GM21390 (cell line): ENCODE results near the gene ACTC1.

Source experiments
- ATAC-seq: cut with Tn5 transposase; IDR thresholded peaks from one replicate; pipeline ENCODE4 v1.9.1; 2021; ENCODE audit not compliant: unreplicated experiment

The ACTC1 gene

DNA sequence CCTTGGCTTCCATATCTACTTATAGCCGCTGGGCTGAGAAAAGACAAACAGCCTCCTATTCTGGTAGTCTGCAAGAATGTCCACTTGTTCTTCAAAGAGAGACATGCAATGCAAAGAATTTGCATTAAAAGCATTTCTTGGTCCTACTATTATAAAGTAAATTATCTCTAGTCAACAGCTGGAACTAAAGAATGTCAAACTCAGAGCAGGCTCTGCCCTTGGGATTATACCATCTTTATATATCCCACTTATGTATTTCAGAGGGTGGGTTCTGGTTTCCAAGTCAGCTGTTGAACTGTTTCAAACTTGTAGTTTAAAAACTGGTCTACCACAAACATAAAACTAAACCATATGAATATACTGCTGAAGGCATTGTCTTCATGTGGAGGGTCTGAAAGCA is 7.0 kb upstream of the ACTC1 start:
- no peak for ATAC-seq

- ATAC-seq: no peak
Measured at GRCh38 chr15:34799149-34800101, 4.1 kb upstream of the ACTC1 start.

DNA sequence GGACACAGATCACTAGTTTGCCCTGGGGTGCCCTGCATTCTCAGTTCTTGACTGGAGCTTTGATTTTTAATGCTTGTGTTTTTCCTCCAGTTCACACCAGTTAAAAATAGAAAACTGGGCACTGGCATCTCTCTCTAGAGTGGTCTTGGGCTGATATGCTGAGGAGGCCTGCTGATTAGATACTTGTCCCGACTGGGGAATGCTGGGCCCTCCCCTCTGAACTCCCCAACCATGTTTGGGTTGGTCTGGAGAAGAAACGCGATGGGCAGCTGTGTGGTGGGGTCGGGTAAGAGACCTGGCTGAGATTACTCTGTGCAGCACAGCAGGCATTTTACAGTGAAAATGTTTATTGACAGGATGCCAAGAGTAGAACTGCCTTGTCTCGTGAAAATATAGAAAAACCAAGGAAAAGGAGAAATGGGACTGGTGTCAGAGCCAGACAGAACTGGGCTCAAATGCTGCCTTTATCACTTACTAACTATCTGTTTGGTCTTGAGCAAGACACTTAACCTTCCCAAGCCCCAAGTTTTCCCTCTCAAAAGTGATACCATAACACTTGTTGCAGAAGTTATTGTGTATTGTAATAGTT is 1.6 kb upstream of the ACTC1 start:
- ATAC-seq: no peak

DNA sequence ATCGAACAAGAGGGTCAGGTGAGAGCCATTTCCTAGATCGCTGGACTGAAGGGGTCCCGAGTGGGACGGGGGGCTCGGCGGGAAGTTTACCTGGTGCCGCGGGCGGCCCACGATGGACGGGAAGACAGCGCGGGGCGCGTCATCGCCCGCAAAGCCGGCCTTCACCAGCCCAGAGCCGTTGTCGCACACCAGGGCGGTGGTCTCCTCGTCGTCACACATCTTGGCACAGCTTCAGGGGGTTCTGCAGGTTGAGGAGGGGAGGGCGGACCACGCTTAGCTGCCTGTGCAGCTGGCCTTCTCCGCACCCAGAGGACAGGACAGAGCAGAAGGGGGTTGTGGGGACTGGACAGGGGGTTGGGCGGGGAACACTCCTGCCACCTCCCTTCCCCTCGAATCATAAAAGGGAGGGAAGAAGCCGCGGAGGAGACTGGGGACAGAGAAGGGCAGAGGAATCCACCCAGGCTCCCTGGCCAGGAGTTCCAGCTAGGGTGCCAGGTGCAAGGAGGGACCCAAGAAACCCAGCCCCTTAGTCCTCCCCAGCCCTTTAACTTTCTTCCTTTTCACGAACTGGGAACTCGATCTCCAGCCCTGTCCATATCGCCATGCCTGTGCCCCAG is 651 bp downstream of the ACTC1 start:
- ATAC-seq: no peak

DNA sequence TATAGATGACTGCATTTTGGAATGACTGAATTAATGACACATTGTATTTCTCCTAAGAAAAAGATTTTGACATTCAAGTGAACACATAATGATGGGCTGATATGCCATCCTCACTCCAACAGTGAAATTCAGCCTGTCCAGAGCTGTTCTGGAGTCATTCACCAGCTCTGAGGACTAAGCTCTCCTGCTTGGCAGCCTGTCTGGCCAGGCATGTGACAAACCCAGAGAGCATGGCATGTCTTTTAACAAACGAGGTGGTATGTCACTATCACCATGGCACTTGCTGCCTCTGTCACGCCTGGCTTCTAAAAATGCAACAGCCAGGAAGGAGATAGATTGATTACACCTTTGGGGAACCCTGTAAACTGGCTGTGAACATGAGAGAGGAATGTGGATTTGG is 1.4 kb downstream of the ACTC1 start:
- ATAC-seq: no peak

GRCh38 chr15:34793071-34793470 is 2.3 kb downstream of the ACTC1 start:
- no peak for ATAC-seq

- ATAC-seq: no peak
Measured at GRCh38 chr15:34791701-34792100, 3.6 kb downstream of the ACTC1 start.

DNA sequence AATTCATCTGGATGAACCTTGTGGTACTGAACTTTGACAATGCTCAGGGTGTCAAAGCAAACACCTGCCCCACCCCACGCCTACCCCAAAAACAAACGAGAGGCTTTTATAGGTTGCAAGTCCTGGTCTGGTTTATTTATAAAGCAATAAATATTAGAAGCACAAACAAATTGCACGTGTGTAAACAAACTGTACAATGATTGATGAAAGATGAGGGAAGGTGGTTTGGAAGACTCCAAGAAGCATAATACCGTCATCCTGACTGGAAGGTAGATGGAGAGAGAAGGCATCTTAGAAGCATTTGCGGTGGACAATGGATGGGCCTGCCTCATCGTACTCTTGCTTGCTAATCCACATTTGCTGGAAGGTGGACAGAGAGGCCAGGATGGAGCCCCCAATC is 5.2 kb downstream of the ACTC1 start:
- no peak for ATAC-seq

- ATAC-seq: no peak
Measured at GRCh38 chr15:34789326-34789725, 6.0 kb downstream of the ACTC1 start.

DNA sequence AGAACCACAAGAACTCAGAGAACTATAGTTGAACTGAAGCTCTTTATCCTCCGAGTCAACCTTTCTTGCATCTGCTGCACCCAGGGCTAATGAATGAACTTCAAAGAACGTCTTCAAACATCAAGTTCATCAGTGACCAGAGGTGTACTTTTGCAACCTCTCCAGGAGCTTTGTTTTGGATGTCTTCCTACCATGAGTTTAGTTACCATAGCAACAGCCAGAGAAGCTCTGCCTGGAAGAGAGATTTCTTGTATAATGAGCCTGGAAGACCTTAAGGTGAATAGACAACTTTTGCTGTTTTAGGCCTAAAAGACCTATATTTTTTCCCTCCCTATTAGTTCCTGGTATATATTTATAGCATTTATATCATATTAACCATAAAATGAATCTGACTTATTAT is 9.1 kb downstream of the ACTC1 start:
- no peak for ATAC-seq

DNA sequence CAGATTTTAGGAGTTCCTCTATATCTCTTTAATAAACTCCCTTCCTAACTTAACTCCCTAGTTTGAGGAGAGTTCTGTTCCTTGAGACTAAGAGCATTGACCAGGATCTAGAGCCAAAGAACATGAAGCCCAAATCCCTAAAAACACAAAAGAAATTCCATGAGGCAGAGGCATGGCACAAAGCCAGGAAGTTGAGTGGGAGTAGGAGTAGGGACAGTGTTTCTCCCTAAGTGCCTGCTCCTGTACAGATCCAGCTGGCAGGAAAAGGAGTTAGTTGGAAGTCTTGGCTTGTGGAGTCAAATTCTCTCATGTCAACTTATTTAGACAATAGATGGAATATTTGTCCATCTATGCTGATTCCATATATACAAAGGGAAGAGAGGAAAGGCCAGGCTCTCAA is 11.4 kb downstream of the ACTC1 start:
- no peak for ATAC-seq

GRCh38 chr15:34783431-34783830 is 11.9 kb downstream of the ACTC1 start:
- no peak for ATAC-seq

- ATAC-seq: no peak
Measured at GRCh38 chr15:34782901-34783300, 12.4 kb downstream of the ACTC1 start.

- no peak for ATAC-seq
Measured at GRCh38 chr15:34780725-34781124, 14.6 kb downstream of the ACTC1 start.

GRCh38 chr15:34776606-34777105 is 18.7 kb downstream of the ACTC1 start:
- ATAC-seq: no peak

DNA sequence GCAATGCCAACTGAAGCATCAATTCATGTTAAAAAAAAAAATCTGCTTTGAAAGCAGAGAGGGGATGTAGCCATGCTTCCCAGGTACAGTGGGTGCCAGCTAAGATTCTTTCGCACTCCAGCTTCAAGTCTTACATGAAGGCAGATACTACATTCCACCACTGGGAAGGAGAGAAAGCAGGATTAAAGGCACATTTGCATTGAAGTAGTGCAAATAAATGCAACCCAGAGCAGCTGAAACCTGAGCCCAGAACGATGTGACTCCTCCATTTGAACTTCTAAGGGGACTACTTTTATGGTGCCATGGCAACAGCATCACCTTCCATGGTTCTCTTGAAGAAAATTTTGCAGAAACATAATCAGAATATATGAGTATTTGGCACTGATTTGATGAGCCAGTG is 21.4 kb downstream of the ACTC1 start:
- ATAC-seq: no peak

- no peak for ATAC-seq
Measured at GRCh38 chr15:34773013-34773412, 22.3 kb downstream of the ACTC1 start.

- ATAC-seq: no peak
Measured at GRCh38 chr15:34772312-34772711, 23.0 kb downstream of the ACTC1 start.

GRCh38 chr15:34769711-34770110 is 25.6 kb downstream of the ACTC1 start:
- no peak for ATAC-seq

GRCh38 chr15:34768530-34768929 is 26.8 kb downstream of the ACTC1 start:
- ATAC-seq: no peak

DNA sequence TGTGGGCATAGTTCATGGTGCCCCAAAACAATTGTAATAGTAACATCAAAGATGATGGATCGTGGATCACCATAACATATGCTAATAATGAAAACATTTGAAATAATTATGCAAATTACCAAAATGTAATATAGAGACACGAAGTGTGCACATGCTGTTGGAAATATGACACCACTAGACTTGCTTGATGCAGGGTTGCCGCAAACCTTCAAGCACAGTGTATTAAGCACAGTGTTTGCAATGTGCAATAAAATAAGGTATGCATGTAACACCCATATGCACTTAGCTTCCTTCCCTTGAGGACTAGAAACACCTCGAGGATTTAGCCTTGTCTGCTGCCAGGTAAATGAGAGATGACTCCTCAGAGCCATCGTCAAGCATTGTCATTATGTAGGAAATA is 29.6 kb downstream of the ACTC1 start:
- ATAC-seq: no peak

- no peak for ATAC-seq
Measured at GRCh38 chr15:34760909-34761308, 34.4 kb downstream of the ACTC1 start.
